PC-3 (cell line): ENCODE data around the gene LTBP1. TPM values are rescaled to one million over a fixed set of nuclear protein-coding genes. Genes with fewer than 3 reads are reported as not detected.

Experiments
- ATAC-seq: fragments of 200-7000 bp; cut with Tn5 transposase; 2 replicates; pipeline ENCODE4 v1.9.1; 2020; ENCODE audit warnings: mild to moderate bottlenecking, moderate library complexity
- BruUV-seq: library from RNA; stranded (reverse); fragments of 400-500 nt; replicated peaks from 2 replicates; lab custom pipeline; 2021; lab: Mats Ljungman, UMichigan
- CTCF ChIA-PET: fragments of 300-600 bp; sonication (Branson Sonifier 250); formaldehyde crosslinking; loops from one replicate; lab custom pipeline; 2022; ENCODE audit warnings: antibody characterized with exemption; lab: Charles Lee
- POLR2A ChIA-PET: fragments of 300-600 bp; sonication (Branson Sonifier 250); formaldehyde crosslinking; loops from one replicate; lab custom pipeline; 2022; ENCODE audit warnings: antibody characterized with exemption; ENCODE audit not compliant: unreplicated experiment; lab: Charles Lee
- DNase-seq: peaks from one replicate; pipeline ENCODE4 v3.0.0-alpha.2; 2015
- H2AFZ ChIP-seq: fragments of 300-600 bp; sonication (generic); 2 replicates; pipeline ENCODE4 v1.6.0; 2016; ENCODE audit warnings: antibody characterized with exemption, low read length
- H3F3A ChIP-seq: fragments of 300-600 bp; sonication (generic); one replicate; pipeline ENCODE4 v1.6.0; 2017; ENCODE audit warnings: antibody characterized with exemption, low read length, control low read depth, mild to moderate bottlenecking; ENCODE audit not compliant: unreplicated experiment
- H3K27ac ChIP-seq: fragments of 300-600 bp; sonication (generic); 2 replicates; pipeline ENCODE4 v1.5.1; 2016; ENCODE audit warnings: mild to moderate bottlenecking, low read length
- H3K27me3 ChIP-seq: fragments of 300-600 bp; sonication (generic); 2 replicates; pipeline ENCODE4 v1.6.1; 2016; ENCODE audit warnings: low read length, mixed read lengths
- H3K36me3 ChIP-seq: fragments of 300-600 bp; sonication (generic); 2 replicates; pipeline ENCODE4 v1.6.1; 2016; ENCODE audit warnings: low read depth, mixed run types, low read length, mixed read lengths
- H3K4me1 ChIP-seq: fragments of 300-600 bp; sonication (generic); 2 replicates; pipeline ENCODE4 v1.5.1; 2016; ENCODE audit warnings: low read length; ENCODE audit not compliant: insufficient read depth
- H3K4me2 ChIP-seq: fragments of 300-600 bp; sonication (generic); 2 replicates; pipeline ENCODE4 v1.6.0; 2016; ENCODE audit warnings: low read length
- H3K4me3 ChIP-seq: fragments of 300-600 bp; sonication (generic); 2 replicates; pipeline ENCODE4 v1.5.1; 2016; ENCODE audit warnings: mild to moderate bottlenecking, low read length, mixed read lengths
- H3K79me2 ChIP-seq: fragments of 300-600 bp; sonication (generic); 2 replicates; pipeline ENCODE4 v1.6.1; 2017; ENCODE audit warnings: low read length, mixed read lengths
- H3K9ac ChIP-seq: fragments of 300-600 bp; sonication (generic); 2 replicates; pipeline ENCODE4 v1.6.0; 2016; ENCODE audit warnings: mild to moderate bottlenecking, low read length
- H3K9me2 ChIP-seq: fragments of 300-600 bp; sonication (generic); replicated peaks from 2 replicates; pipeline ENCODE4 v1.6.1; 2016; ENCODE audit warnings: mixed run types, low read length, mixed read lengths
- H3K9me3 ChIP-seq: fragments of 300-600 bp; sonication (generic); 2 replicates; pipeline ENCODE4 v1.6.1; 2016; ENCODE audit warnings: low read length, mixed read lengths
- H4K20me1 ChIP-seq: fragments of 300-600 bp; sonication (generic); 2 replicates; pipeline ENCODE4 v1.6.1; 2016; ENCODE audit warnings: low read length, mixed read lengths
- CTCF ChIP-seq: fragments of 300-600 bp; sonication (generic); conservative IDR thresholded peaks from 2 replicates; pipeline ENCODE4 v1.5.1; 2017; ENCODE audit warnings: antibody characterized with exemption, low read depth, mild to moderate bottlenecking, low read length
- EZH2 ChIP-seq: fragments of 300-600 bp; sonication (generic); IDR thresholded peaks from one replicate; pipeline ENCODE4 v1.6.1; 2017; ENCODE audit warnings: antibody characterized with exemption, mild to moderate bottlenecking, low read length; ENCODE audit not compliant: unreplicated experiment
- EZH2phosphoT487 ChIP-seq: fragments of 300-600 bp; sonication (generic); IDR thresholded peaks from 2 replicates; pipeline ENCODE4 v1.6.1; 2018; ENCODE audit warnings: mild to moderate bottlenecking, antibody characterized with exemption, low read length, borderline replicate concordance
- intact Hi-C: fragments of 100-400 bp; cut with micrococcal nuclease; formaldehyde crosslinking; loops from 2 replicates; pipeline ENCODE4 v1.9.0; 2023
- total RNA-seq: library from RNA; depleted of rRNA; stranded (reverse); fragments of >200 nt; gene quantifications from 2 replicates; pipeline ENCODE4 v1.2.3, GENCODE V29; 2014

The LTBP1 gene
- total RNA-seq, 1 experiment from 2014 or later: 45.9 TPM

DNA sequence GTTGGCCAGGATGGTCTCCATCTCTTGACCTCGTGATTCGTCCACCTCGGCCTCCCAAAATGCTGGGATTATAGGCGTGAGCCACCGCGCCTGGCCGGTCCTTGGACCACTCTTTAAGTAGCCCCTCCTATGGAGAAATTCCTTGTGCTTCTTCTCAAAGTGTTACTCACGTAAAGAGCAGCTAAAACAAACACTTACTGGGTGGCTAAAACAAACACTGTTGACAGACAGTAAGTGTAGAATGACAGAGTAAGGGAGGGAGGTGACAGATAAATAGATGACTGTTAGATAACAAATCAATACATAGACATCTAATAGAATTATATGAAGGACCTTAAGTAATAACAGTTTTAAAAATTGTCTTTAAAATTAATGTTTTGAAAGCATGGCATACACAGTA, 488.8 kb downstream of the LTBP1 start:
- no peaks in the 10 kb centered on the region for H3K36me3 ChIP-seq
- POLR2A ChIA-PET: no interaction called here
- DNase-seq: peak; percentile 35
- H4K20me1 ChIP-seq: no peaks in the 10 kb centered on the region
- H3K4me3 ChIP-seq: no peak overlapping the region
- no peaks in the 10 kb centered on the region for H3K79me2 ChIP-seq
- BruUV-seq: no TSS peak
- no peaks in the 10 kb centered on the region for H3K27me3 ChIP-seq
- H2AFZ ChIP-seq: no peak overlapping the region
- intact Hi-C loops: no loop called here
- no peaks in the 10 kb centered on the region for H3F3A ChIP-seq
- no peak overlapping the region for H3K4me2 ChIP-seq
- H3K27ac ChIP-seq: no peak overlapping the region
- CTCF ChIA-PET: interaction anchor here (1.0 kb wide), 1 partner anchor 22 kb away, joined by 4 read pairs; no protein-coding TSS in a partner anchor
- H3K9ac ChIP-seq: no peak overlapping the region
- peak; percentile 72 for ATAC-seq
- peaks cover 25% of the 10 kb centered on the region for H3K4me1 ChIP-seq
- no peak for TF ChIP-seq EZH2
- no peak for TF ChIP-seq EZH2phosphoT487
- no peak for TF ChIP-seq CTCF
- no peaks in the 10 kb centered on the region for H3K9me2 ChIP-seq
- H3K9me3 ChIP-seq: no peaks in the 10 kb centered on the region

GRCh38 chr2:33436083-33436482, 489.3 kb downstream of the LTBP1 start:
- ATAC-seq: no peak
- ChIA-PET CTCF (interaction anchor here (0.6 to 1.0 kb wide), 2 partner anchors 23 to 148 kb away, joined by 3 to 4 read pairs; no protein-coding TSS in a partner anchor), POLR2A (no interaction called here)

More at GRCh38 chr2:33436083-33436482, 489.3 kb downstream of the LTBP1 start:
- no peak overlapping the region for H3K27ac ChIP-seq
- BruUV-seq: no TSS peak
- DNase-seq: no peak
- no peaks in the 10 kb centered on the region for H3K9me3 ChIP-seq
- no peak overlapping the region for H2AFZ ChIP-seq
- no peaks in the 10 kb centered on the region for H3K9me2 ChIP-seq
- no peak overlapping the region for H3K9ac ChIP-seq
- no peaks in the 10 kb centered on the region for H4K20me1 ChIP-seq
- no peaks in the 10 kb centered on the region for H3K27me3 ChIP-seq
- no peaks in the 10 kb centered on the region for H3K36me3 ChIP-seq
- H3K4me2 ChIP-seq: no peak overlapping the region
- TF ChIP-seq EZH2phosphoT487 (no peak), CTCF (no peak)
- intact Hi-C loops: no loop called here
- no peaks in the 10 kb centered on the region for H3F3A ChIP-seq
- peaks cover 25% of the 10 kb centered on the region for H3K4me1 ChIP-seq
- no peaks in the 10 kb centered on the region for H3K79me2 ChIP-seq
- H3K4me3 ChIP-seq: no peak overlapping the region
